ENCODE measurements around the gene KERA. TPM values are rescaled to one million over a fixed set of nuclear protein-coding genes. Genes with fewer than 3 reads are reported as not detected.

Gene KERA
- total RNA-seq, 1 experiment from 2014 or later, result not detected

- no peak overlapping the region for H2AFZ ChIP-seq (ENCODE audit: low read length)
- H3K4ac ChIP-seq (ENCODE audit: low read depth, low read length), result no peak overlapping the region
- H4K5ac ChIP-seq (ENCODE audit: insufficient read length, low read depth, low read length), result no peak overlapping the region
- no peak overlapping the region for H4K8ac ChIP-seq (replicated peaks; ENCODE audit: insufficient read length, low read depth, low read length)
- H3K23me2 ChIP-seq (ENCODE audit: insufficient read length, low read depth, low read length, poor library complexity, severe bottlenecking), result no peaks in the 10 kb centered on the region
- no peak overlapping the region for H3K56ac ChIP-seq (ENCODE audit: insufficient read length, low read depth, low read length)
- H3K9ac ChIP-seq (ENCODE audit: extremely low read depth, insufficient read length, low read length), result no peak overlapping the region
- H3K79me1 ChIP-seq (ENCODE audit: insufficient read depth, low read depth, low read length, poor library complexity, severe bottlenecking), result no peaks in the 10 kb centered on the region
- H3K27ac Mint-ChIP-seq, result no peak overlapping the region
- no peak overlapping the region for H3K27ac ChIP-seq (ENCODE audit: insufficient read length, low read depth, low read length)
- no peak for TF ChIP-seq CTCF (conservative IDR thresholded peaks at IDR 0.05)
- no peak overlapping the region for H3T11ph ChIP-seq (ENCODE audit: low read length)
- no peak overlapping the region for H2BK120ac ChIP-seq (ENCODE audit: low read depth, low read length, poor library complexity, severe bottlenecking)
- H3K36me3 Mint-ChIP-seq (ENCODE audit: insufficient read depth in 1 of 3, low read depth in 3 of 3), result no peaks in the 10 kb centered on the region
- H2AK5ac ChIP-seq (ENCODE audit: insufficient read length, low read length), result no peak overlapping the region
- no CpG with 5 or more reads among the region's 1 CpG for WGBS (ENCODE audit: extremely low coverage, insufficient read length, low lambda C conversion rate)
- no peak for DNase-seq
- no peak overlapping the region for H3K14ac ChIP-seq (ENCODE audit: insufficient read depth, low read length)
- no peak overlapping the region for H3K4me3 Mint-ChIP-seq
- H3K9me3 ChIP-seq (ENCODE audit: control insufficient read depth, low read depth, low read length), result no peaks in the 10 kb centered on the region
- H3K4me2 ChIP-seq (ENCODE audit: insufficient read depth, insufficient read length, low read length), result no peak overlapping the region
- no peaks in the 10 kb centered on the region for H3K79me2 ChIP-seq (ENCODE audit: insufficient read depth, low read length)
- no peaks in the 10 kb centered on the region for H3K9me3 Mint-ChIP-seq
- no peaks in the 10 kb centered on the region for H3K27me3 Mint-ChIP-seq (ENCODE audit: low read depth)
- H4K91ac ChIP-seq (ENCODE audit: insufficient read length, low read depth, low read length), result no peak overlapping the region
- H2BK5ac ChIP-seq (ENCODE audit: insufficient read length, low read length), result no peak overlapping the region
- H3K4me1 Mint-ChIP-seq, result no peaks in the 10 kb centered on the region
- H2BK20ac ChIP-seq (ENCODE audit: low read depth, low read length, poor library complexity, severe bottlenecking), result no peak overlapping the region
- H3K23ac ChIP-seq (ENCODE audit: insufficient read length, low read depth, low read length), result no peak overlapping the region
- no peaks in the 10 kb centered on the region for H4K20me1 ChIP-seq (ENCODE audit: control insufficient read depth, insufficient read depth, insufficient read length)
- H2BK15ac ChIP-seq (ENCODE audit: low read depth, low read length), result no peak overlapping the region
- no peak overlapping the region for H2BK12ac ChIP-seq (ENCODE audit: insufficient read length, low read depth, low read length)
- no peak overlapping the region for H3K18ac ChIP-seq (ENCODE audit: insufficient read length, low read depth, low read length)
- H3K4me1 ChIP-seq (ENCODE audit: insufficient read depth, low read length), result no peaks in the 10 kb centered on the region
- no peaks in the 10 kb centered on the region for H3K27me3 ChIP-seq (ENCODE audit: insufficient read depth, low read length)
These were observed 3.3 kb upstream of the KERA start for GRCh38 chr12:91061091-91061490.

Measured in H9 (cell line).